Body of pancreas (tissue), 4 donors: ENCODE data around the gene ABCG1. TPM values are rescaled to one million over a fixed set of nuclear protein-coding genes. Genes with fewer than 3 reads are reported as not detected.
A peak's percentile ranks its signal among the peaks of the same experiment; 100 is the strongest.

ENCODE experiments used
- ATAC-seq: fragments of 150-250 bp; one replicate; pipeline ENCODE4 v1.9.1; 2016
- DNase-seq, 4 donors: peaks; one replicate each; pipeline ENCODE4 v3.0.0-alpha.2; 2019
- H3K27ac ChIP-seq, 4 donors: fragments of 200-600 bp; sonication (generic); 1 replicate in 3 of 4; 2 replicates in 1 of 4; pipeline versions ENCODE4 v1.5.1 to v1.6.1; 2016 to 2019; ENCODE audit warnings: mild to moderate bottlenecking in 1 of 4, mixed read lengths in 1 of 4, moderate library complexity in 1 of 4
- H3K27me3 ChIP-seq, 2 donors: fragments of 200-600 bp; sonication (generic); one replicate each; pipeline ENCODE4 v1.6.0; 2016; ENCODE audit warnings: mild to moderate bottlenecking in 1 of 2
- H3K36me3 ChIP-seq, 2 donors: fragments of 200-600 bp; sonication (generic); replicated peaks in 1 of 2; 2 replicates each; pipeline ENCODE4 v1.5.1; 2016; ENCODE audit warnings: low read depth in 2 of 2; ENCODE audit not compliant: insufficient read depth in 1 of 2
- H3K4me1 ChIP-seq: fragments of 200-600 bp; sonication (generic); one replicate; pipeline ENCODE4 v1.6.0; 2016
- H3K4me3 ChIP-seq, 2 donors: fragments of 200-600 bp; sonication (generic); 1 replicate in 1 of 2; 2 replicates in 1 of 2; pipeline ENCODE4 v1.5.1; 2016 to 2019
- H3K9me3 ChIP-seq, 3 donors: fragments of 200-600 bp; sonication (generic); 1 replicate in 2 of 3; 2 replicates in 1 of 3; pipeline ENCODE4 v1.5.1; 2016
- POLR2A ChIP-seq, 3 donors: fragments of 450-650 bp; IDR thresholded peaks; one replicate each; pipeline ENCODE4 v1.6.1; 2016; ENCODE audit warnings: antibody characterized with exemption in 3 of 3, mild to moderate bottlenecking in 2 of 3
- WGBS, 2 donors: methylation state at CpG; one replicate each; pipeline ENCODE4 v1.1.5; 2017; 5-methylcytosine and 5-hydroxymethylcytosine counted together
- intact Hi-C: fragments of 100-400 bp; cut with DNase I; formaldehyde crosslinking; loops from one replicate; pipeline ENCODE4 v1.15.1; 2023
- total RNA-seq, 2 donors: library from RNA; depleted of rRNA; stranded (reverse); fragments of >200 nt; gene quantifications; one replicate each; pipeline ENCODE4 v1.1.0, GENCODE V29; 2016
- TF ChIP-seq, protein P1 (sequence below), 7 experiments: fragments of 450-650 bp in 4 of 7; fragments of 200-600 bp in 3 of 7; sonication (generic) in 3 of 7; IDR thresholded peaks; one replicate each; pipeline ENCODE4 v1.5.1; 2016 to 2019; ENCODE audit warnings: antibody characterized with exemption in 7 of 7

Gene ABCG1
- total RNA-seq, 2 donors from 2014 or later = 7.5 to 7.6 TPM

GRCh38 chr21:42332557-42333317, 113.8 kb downstream of the ABCG1 start:
- ATAC-seq = no peak
- H3K9me3 ChIP-seq = no peaks in the 10 kb centered on the region
- WGBS, 2 donors = 71 to 72% methylated on average over 5 of the region's 5 CpGs
- H3K27me3 ChIP-seq = no peaks in the 10 kb centered on the region
- no peaks in the 10 kb centered on the region for H3K36me3 ChIP-seq
- TF ChIP-seq, protein P1, sequence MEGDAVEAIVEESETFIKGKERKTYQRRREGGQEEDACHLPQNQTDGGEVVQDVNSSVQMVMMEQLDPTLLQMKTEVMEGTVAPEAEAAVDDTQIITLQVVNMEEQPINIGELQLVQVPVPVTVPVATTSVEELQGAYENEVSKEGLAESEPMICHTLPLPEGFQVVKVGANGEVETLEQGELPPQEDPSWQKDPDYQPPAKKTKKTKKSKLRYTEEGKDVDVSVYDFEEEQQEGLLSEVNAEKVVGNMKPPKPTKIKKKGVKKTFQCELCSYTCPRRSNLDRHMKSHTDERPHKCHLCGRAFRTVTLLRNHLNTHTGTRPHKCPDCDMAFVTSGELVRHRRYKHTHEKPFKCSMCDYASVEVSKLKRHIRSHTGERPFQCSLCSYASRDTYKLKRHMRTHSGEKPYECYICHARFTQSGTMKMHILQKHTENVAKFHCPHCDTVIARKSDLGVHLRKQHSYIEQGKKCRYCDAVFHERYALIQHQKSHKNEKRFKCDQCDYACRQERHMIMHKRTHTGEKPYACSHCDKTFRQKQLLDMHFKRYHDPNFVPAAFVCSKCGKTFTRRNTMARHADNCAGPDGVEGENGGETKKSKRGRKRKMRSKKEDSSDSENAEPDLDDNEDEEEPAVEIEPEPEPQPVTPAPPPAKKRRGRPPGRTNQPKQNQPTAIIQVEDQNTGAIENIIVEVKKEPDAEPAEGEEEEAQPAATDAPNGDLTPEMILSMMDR (IDR thresholded peaks at IDR 0.05) = no peak
- intact Hi-C loops = no loop called here
- H3K4me3 ChIP-seq = no peak overlapping the region
- no peak overlapping the region for H3K27ac ChIP-seq
- no peaks in the 10 kb centered on the region for H3K4me1 ChIP-seq
- DNase-seq = no peak

GRCh38 chr21:42336054-42336453, 117.1 kb downstream of the ABCG1 start:
- no peak overlapping the region for H3K4me3 ChIP-seq
- 42 to 49% methylated on average over 10 of the region's 10 CpGs for WGBS, 2 donors

GRCh38 chr21:42337276-42337675, 118.3 kb downstream of the ABCG1 start:
- Histone ChIP-seq H3K9me3 (no peaks in the 10 kb centered on the region), H3K36me3 (no peaks in the 10 kb centered on the region), H3K4me1 (peaks cover 11% of the 10 kb centered on the region), H3K4me3 (no peak overlapping the region), H3K27ac (no peak overlapping the region), H3K27me3 (no peaks in the 10 kb centered on the region)
- intact Hi-C loops = no loop called here
- WGBS, 2 donors = 57 to 58% methylated on average over 4 of the region's 4 CpGs
- TF ChIP-seq, protein P1 (IDR thresholded peaks at IDR 0.05) = no peak
- TF ChIP-seq POLR2A (IDR thresholded peaks at IDR 0.05) = no peak
- ATAC-seq (no peak), DNase-seq (no peak)

More at GRCh38 chr21:42336054-42336453, 117.1 kb downstream of the ABCG1 start:
- DNase-seq (no peak), ATAC-seq (no peak)
- intact Hi-C loops = no loop called here
- TF ChIP-seq, protein P1 (IDR thresholded peaks at IDR 0.05) = no peak
- TF ChIP-seq POLR2A (IDR thresholded peaks at IDR 0.05) = no peak
- H3K4me1 ChIP-seq = peaks cover 11% of the 10 kb centered on the region
- no peak overlapping the region for H3K27ac ChIP-seq
- no peaks in the 10 kb centered on the region for H3K9me3 ChIP-seq
- no peaks in the 10 kb centered on the region for H3K36me3 ChIP-seq
- H3K27me3 ChIP-seq = no peaks in the 10 kb centered on the region

- DNase-seq = peak; percentile 68 to 85 (median 80)
- intact Hi-C loops = no loop called here
- WGBS, 2 donors = 40% methylated on average over 22 to 23 of the region's 23 CpGs
- H3K4me1 ChIP-seq = peaks cover 11% of the 10 kb centered on the region
- no peaks in the 10 kb centered on the region for H3K9me3 ChIP-seq
- peak; percentile 89 for ATAC-seq
- no peak overlapping the region for H3K4me3 ChIP-seq
- H3K36me3 ChIP-seq = no peaks in the 10 kb centered on the region
- peak overlapping the region in 3 of 4 donors; percentile 35 to 73 (median 67) for H3K27ac ChIP-seq
- no peaks in the 10 kb centered on the region for H3K27me3 ChIP-seq
- TF ChIP-seq POLR2A (IDR thresholded peaks at IDR 0.05) = no peak
- TF ChIP-seq, protein P1 (IDR thresholded peaks at IDR 0.05) = peak; percentile 24 to 75 (median 60)
Measured at GRCh38 chr21:42337830-42338728, 119.1 kb downstream of the ABCG1 start.
